ENCODE results near the gene ST6GALNAC1.

DNA sequence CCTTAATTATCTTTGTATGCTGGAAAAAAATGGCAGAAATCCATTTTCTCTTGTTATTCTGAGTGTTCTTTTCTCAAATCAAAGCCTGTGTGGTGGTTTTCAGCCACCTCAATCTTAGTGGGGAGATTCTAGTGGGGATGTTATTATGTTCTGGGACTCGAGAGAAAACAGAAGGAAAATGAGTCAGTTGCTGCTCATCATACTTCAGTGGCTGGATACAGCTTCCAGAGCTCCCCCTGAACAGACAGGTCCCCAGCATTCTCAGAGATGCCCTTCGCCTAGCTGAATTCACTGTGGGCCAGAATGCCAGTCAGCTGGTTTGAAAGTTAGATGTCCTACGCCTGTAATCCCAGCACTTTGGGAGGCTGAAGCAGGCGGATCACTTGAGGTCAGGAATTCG, 8.5 kb downstream of the ST6GALNAC1 start:
- TF ChIP-seq, protein P1, sequence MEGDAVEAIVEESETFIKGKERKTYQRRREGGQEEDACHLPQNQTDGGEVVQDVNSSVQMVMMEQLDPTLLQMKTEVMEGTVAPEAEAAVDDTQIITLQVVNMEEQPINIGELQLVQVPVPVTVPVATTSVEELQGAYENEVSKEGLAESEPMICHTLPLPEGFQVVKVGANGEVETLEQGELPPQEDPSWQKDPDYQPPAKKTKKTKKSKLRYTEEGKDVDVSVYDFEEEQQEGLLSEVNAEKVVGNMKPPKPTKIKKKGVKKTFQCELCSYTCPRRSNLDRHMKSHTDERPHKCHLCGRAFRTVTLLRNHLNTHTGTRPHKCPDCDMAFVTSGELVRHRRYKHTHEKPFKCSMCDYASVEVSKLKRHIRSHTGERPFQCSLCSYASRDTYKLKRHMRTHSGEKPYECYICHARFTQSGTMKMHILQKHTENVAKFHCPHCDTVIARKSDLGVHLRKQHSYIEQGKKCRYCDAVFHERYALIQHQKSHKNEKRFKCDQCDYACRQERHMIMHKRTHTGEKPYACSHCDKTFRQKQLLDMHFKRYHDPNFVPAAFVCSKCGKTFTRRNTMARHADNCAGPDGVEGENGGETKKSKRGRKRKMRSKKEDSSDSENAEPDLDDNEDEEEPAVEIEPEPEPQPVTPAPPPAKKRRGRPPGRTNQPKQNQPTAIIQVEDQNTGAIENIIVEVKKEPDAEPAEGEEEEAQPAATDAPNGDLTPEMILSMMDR (IDR thresholded peaks at IDR 0.05), result no peak
- no peak for TF ChIP-seq ZFX (IDR thresholded peaks at IDR 0.05; ENCODE audit: borderline replicate concordance)
